ENCODE data around the gene POLG.
A peak's percentile ranks its signal among the peaks of the same experiment; 100 is the strongest.

The POLG gene

GRCh38 chr15:89370120-89370977, 35.7 kb upstream of the POLG start:
- no peak for DNase-seq

GRCh38 chr15:89369341-89369947, 34.8 kb upstream of the POLG start:
- DNase-seq, result no peak

- no peak for DNase-seq
Measured at GRCh38 chr15:89368566-89369223, 34.1 kb upstream of the POLG start.

- DNase-seq, result no peak
Measured at GRCh38 chr15:89367485-89368451, 33.1 kb upstream of the POLG start.

- DNase-seq, result no peak
Measured at GRCh38 chr15:89366656-89367393, 32.2 kb upstream of the POLG start.

- DNase-seq, result no peak
Measured at GRCh38 chr15:89365462-89366065, 30.9 kb upstream of the POLG start.

- no peak for DNase-seq
Measured at GRCh38 chr15:89364741-89365450, 30.3 kb upstream of the POLG start.

GRCh38 chr15:89364341-89364740, 29.7 kb upstream of the POLG start:
- no peak for DNase-seq

- no peak for DNase-seq
Measured at GRCh38 chr15:89363770-89364169, 29.1 kb upstream of the POLG start.

- no peak for DNase-seq
Measured at GRCh38 chr15:89363133-89363532, 28.5 kb upstream of the POLG start.

GRCh38 chr15:89362203-89363101, 27.8 kb upstream of the POLG start:
- no peak for DNase-seq

GRCh38 chr15:89361451-89362202, 27.0 kb upstream of the POLG start:
- DNase-seq, result peak; percentile 54 to 57

GRCh38 chr15:89360294-89360971, 25.8 kb upstream of the POLG start:
- DNase-seq, result no peak

- no peak for DNase-seq
Measured at GRCh38 chr15:89359471-89360293, 25.1 kb upstream of the POLG start.

GRCh38 chr15:89358755-89359439, 24.3 kb upstream of the POLG start:
- DNase-seq, result peak; percentile 81 to 92

- DNase-seq, result no peak
Measured at GRCh38 chr15:89358435-89358754, 23.8 kb upstream of the POLG start.

All from stimulated activated CD4-positive, alpha-beta T cell treated with anti-CD3 and anti-CD28 coated beads, Interleukin-2, amount 100 ng/mL, for 48 hours (primary cell).